ENCODE data around the gene AJM1. TPM values are rescaled to one million over a fixed set of nuclear protein-coding genes. Genes with fewer than 3 reads are reported as not detected.

Gene AJM1
- polyA plus RNA-seq, 3 donors, result 0.10 to 2.0 (median 0.18) TPM

GRCh38 chr9:136828474-136829140 is 13.7 kb upstream of the AJM1 start:
- Mint-ChIP-seq H3K9me3 (no peaks in the 10 kb centered on the region), H3K4me3 (no peak overlapping the region), H3K4me1 (no peaks in the 10 kb centered on the region), H3K27me3 (ENCODE audit: low read depth in 3 of 3) (peaks cover 0 to 2% (median 0%) of the 10 kb centered on the region in 3 donors), H3K27ac (no peak overlapping the region), H3K36me3 (peaks cover 57 to 89% of the 10 kb centered on the region in 2 donors)
- no peaks in the 10 kb centered on the region for H3K79me2 ChIP-seq (ENCODE audit: insufficient read depth, low read length)
- intact Hi-C loops (cut with micrococcal nuclease), result no loop called here
- peaks cover 78 to 95% of the 10 kb centered on the region in 2 donors for H3K36me3 ChIP-seq (replicated peaks in 1 of 2; ENCODE audit: control insufficient read depth in 1 of 2, insufficient read depth in 2 of 2, low read length in 2 of 2)
- no peak overlapping the region for H2AFZ ChIP-seq (ENCODE audit: insufficient read depth, low read depth, low read length, poor library complexity, severe bottlenecking)
- no peaks in the 10 kb centered on the region for H3K27me3 ChIP-seq (ENCODE audit: control insufficient read depth in 2 of 2, insufficient read depth in 2 of 2, low read length in 2 of 2)
- H3K4me3 ChIP-seq (replicated peaks in 1 of 3; ENCODE audit: low read depth in 2 of 3, low read length in 3 of 3), result no peak overlapping the region
- no peak overlapping the region for H3K9ac ChIP-seq (ENCODE audit: insufficient read depth, low read length, poor library complexity, severe bottlenecking)
- H3K4me1 ChIP-seq (ENCODE audit: control insufficient read depth in 1 of 2, insufficient read depth in 2 of 2, low read length in 2 of 2), result no peaks in the 10 kb centered on the region
- no peaks in the 10 kb centered on the region for H3K9me3 ChIP-seq (replicated peaks in 1 of 2; ENCODE audit: control insufficient read depth in 1 of 2, insufficient read depth in 1 of 2, low read length in 2 of 2)
- peaks cover 4% of the 10 kb centered on the region for H4K20me1 ChIP-seq (ENCODE audit: insufficient read depth, low read length)
- H3K27ac ChIP-seq (ENCODE audit: low read depth in 1 of 2, low read length in 2 of 2), result no peak overlapping the region
- no peak for TF ChIP-seq CTCF (IDR thresholded peaks at IDR 0.05)
- DNase-seq, result no peak
- H3K4me2 ChIP-seq (replicated peaks; ENCODE audit: extremely low read depth, low read length, poor library complexity, severe bottlenecking), result no peak overlapping the region
- 98% methylated on average over 28 of the region's 31 CpGs for WGBS (ENCODE audit: insufficient coverage)

- WGBS (ENCODE audit: insufficient coverage), result 99% methylated on average over 14 of the region's 14 CpGs
- no peaks in the 10 kb centered on the region for H3K4me1 Mint-ChIP-seq
- no peak for DNase-seq
Observed at GRCh38 chr9:136829412-136829811, 12.9 kb upstream of the AJM1 start.

More at GRCh38 chr9:136829412-136829811, 12.9 kb upstream of the AJM1 start:
- no peak for TF ChIP-seq CTCF (IDR thresholded peaks at IDR 0.05)
- H2AFZ ChIP-seq (ENCODE audit: insufficient read depth, low read depth, low read length, poor library complexity, severe bottlenecking), result no peak overlapping the region
- H3K9ac ChIP-seq (ENCODE audit: insufficient read depth, low read length, poor library complexity, severe bottlenecking), result no peak overlapping the region
- no peak overlapping the region for H3K4me3 ChIP-seq (replicated peaks in 1 of 3; ENCODE audit: low read depth in 2 of 3, low read length in 3 of 3)
- H3K4me1 ChIP-seq (ENCODE audit: control insufficient read depth in 1 of 2, insufficient read depth in 2 of 2, low read length in 2 of 2), result no peaks in the 10 kb centered on the region
- peaks cover 55 to 88% of the 10 kb centered on the region in 2 donors for H3K36me3 Mint-ChIP-seq
- H3K4me3 Mint-ChIP-seq, result no peak overlapping the region
- H3K4me2 ChIP-seq (replicated peaks; ENCODE audit: extremely low read depth, low read length, poor library complexity, severe bottlenecking), result no peak overlapping the region
- H3K27ac Mint-ChIP-seq, result peak overlapping the region in 1 of 7 donors; percentile 18
- no peaks in the 10 kb centered on the region for H3K9me3 Mint-ChIP-seq
- intact Hi-C loops (cut with micrococcal nuclease), result no loop called here
- H3K27ac ChIP-seq (ENCODE audit: low read depth in 1 of 2, low read length in 2 of 2), result no peak overlapping the region
- H3K36me3 ChIP-seq (replicated peaks in 1 of 2; ENCODE audit: control insufficient read depth in 1 of 2, insufficient read depth in 2 of 2, low read length in 2 of 2), result peaks cover 74 to 92% of the 10 kb centered on the region in 2 donors
- H3K79me2 ChIP-seq (ENCODE audit: insufficient read depth, low read length), result no peaks in the 10 kb centered on the region
- no peaks in the 10 kb centered on the region for H3K9me3 ChIP-seq (replicated peaks in 1 of 2; ENCODE audit: control insufficient read depth in 1 of 2, insufficient read depth in 1 of 2, low read length in 2 of 2)
- H4K20me1 ChIP-seq (ENCODE audit: insufficient read depth, low read length), result no peaks in the 10 kb centered on the region
- H3K27me3 Mint-ChIP-seq (ENCODE audit: low read depth in 3 of 3), result peaks cover 0 to 2% (median 0%) of the 10 kb centered on the region in 3 donors
- no peaks in the 10 kb centered on the region for H3K27me3 ChIP-seq (ENCODE audit: control insufficient read depth in 2 of 2, insufficient read depth in 2 of 2, low read length in 2 of 2)
